CD4-positive, alpha-beta T cell treated with Interferon alpha-2 for 1 hour (primary cell): ENCODE data around the gene HS6ST1.
A peak's percentile ranks its signal among the peaks of the same experiment; 100 is the strongest.
"Not testable (repeated sequence)": the region's sequence is repeated elsewhere in the genome, so short reads cannot be mapped to it uniquely, and the experiment has no call there.

ENCODE experiments used
- DNase-seq, 2 donors: peaks; one replicate each; pipeline ENCODE4 v3.0.0-alpha.2; 2020 to 2022

HS6ST1 gene

GRCh38 chr2:128321784-128322714, 3.4 kb upstream of the HS6ST1 start:
- peak; percentile 79 to 89 for DNase-seq

DNA sequence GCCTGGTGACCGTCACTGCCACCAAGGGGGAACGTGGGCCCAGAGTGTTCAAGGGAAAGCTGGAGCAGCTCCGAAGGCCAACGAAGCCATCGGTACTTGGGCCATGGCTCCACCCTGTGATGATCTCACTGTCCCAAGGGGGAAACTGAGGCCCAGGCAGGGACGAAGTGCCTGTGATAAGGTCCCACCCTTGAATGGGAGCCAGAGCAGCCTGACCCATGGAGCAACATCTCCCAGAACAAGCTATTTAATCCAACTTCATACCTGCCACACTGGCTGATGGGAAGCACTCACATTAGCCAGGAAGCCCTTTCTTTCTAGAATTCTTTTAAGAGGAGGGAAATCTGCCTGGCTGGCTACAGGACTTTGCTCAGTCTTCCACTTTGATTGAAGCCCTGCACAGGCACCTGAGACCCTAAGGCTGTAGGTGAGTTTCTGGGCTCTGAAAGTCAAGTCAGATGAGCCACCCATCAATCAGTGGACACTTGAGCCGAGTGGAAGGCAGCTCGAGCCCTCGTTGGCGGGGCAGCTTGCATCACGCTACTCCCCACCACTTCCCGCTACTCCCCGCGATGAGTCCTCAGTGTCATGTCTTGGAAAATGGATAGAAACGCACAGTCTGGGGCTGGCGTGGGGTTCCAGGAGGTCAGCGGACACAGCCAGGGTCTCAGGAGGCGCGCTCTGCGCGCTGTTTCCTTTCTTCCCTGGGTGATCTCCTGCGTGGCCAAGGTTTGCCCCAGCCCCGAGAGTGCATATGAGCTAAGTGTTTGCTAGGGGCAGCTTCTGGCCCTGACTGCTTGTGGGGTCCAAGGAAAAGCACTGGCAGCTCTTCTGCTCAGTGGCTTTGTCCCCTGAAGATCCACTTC, 2.5 kb upstream of the HS6ST1 start:
- DNase-seq = no peak

DNA sequence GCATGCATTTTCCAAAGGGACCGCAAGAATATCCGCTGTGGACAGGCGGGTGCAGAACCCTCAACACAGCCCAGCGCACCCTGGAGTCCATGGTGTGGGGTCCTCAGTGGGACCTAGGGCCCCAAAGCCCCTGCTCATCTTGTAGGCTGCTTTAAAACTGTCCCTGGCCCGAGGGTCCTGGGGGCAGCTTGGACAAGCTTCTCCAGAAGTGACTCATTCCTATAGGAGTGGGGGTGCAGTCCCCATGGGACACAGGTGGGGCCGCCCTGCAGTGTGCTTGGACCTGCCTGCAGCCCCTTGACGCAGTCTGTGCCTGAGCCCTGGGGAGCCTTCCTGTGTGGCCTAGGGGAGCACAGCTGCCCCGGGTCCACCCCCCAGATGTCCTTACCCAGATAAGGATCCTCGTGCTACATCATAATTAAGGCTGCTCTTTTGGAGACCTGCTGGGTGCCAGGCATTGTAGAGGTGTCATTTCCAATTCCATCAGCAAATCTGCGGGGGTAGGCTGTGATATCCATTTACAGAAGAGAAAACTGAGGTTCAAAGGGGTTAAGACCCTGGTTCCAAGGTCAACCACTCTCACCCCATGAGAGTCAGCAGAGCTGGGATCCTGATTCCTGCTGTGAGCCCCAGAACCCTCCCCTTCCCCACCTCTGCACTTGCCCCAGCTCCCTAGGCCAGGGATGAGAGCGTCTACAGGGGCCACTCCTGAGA, 1.7 kb upstream of the HS6ST1 start:
- DNase-seq = no peak

DNA sequence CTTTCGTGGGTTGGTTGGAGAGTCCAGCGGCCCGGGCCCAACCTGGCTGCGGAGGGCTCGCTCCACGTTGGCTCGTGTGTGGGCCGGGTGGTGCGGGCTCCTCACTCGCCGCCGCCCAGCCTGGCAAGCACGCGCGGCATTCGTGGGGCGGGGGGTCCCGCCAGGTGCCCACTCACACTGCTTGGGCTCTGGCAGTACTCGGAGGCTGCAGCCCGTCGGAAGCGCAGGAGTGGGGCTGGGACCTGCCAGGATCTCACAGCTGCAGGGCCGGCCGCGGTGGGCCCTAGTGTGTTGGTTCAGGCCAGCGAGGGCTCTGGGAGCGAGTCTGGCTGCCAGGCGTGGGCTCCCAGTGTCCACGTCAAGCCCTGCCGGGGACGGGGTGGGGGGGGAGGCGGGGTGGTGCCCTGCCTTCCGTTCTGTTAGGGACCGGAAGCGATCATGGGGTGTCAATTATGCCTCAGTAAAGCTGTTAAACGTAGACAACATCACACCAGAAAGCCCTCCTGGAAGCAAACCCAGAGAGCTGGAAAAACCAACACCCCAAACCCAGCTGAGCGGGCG, 1.0 kb upstream of the HS6ST1 start:
- DNase-seq = no peak

DNA sequence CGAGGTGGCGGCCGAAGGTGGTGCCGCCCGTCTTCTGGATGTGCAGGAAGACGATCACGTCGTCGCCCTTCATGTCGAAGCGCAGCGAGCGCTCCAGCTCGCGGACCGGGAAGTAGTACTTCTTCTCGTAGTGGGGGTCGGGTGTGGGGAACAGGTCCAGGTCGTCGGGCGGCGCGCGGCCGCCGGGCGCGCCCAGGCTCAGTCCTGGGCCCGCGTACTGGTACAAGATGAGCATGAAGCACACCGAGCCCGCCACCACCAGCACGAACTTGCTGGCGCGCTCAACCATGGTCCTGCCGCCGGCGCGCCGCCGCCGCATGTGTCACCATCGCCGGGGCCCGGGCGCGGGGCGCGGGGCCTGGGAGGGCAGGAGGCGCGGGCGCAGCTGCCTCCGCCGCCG, 423 bp downstream of the HS6ST1 start:
- peak in 1 of 2 donors; percentile 25 for DNase-seq

DNA sequence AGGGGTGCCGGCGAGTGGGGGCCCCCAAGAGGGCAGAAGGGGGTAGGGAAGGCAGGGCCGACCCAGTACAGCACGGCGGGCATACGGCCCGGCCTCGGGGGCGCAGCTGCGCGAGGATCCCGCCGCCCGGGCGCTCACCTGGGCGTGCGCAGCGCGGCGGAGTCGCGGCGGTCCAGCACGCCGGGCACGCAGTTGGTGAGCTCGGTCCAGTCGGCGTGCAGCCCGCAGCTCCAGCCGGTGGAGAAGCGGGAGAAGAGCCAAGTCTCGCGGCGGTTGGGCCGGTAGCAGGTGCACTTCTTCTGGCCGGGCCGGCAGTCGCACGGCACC, 806 bp downstream of the HS6ST1 start:
- not testable (repeated sequence) for DNase-seq

GRCh38 chr2:128317181-128317898, 1.3 kb downstream of the HS6ST1 start:
- peak; percentile 19 to 65 for DNase-seq

DNA sequence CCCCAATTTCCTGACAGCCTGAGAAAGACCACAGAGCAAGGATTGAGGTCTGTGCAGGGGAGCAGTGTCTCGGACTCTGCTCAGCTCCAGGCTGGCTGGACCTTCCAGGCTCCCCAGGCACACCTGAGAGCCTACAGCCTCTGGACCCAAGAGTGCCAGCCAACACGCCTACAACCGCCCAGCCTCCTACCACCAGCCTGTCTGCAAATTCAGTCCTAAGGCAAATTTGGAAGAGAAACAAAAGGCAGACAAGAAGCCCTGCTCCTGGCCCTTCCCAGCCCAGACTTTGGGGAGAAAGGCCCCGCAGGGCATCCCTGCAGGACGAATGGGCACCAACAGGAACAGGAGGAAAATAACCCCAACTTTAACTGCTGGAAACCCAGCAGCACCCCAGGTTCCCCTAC, 1.9 kb downstream of the HS6ST1 start:
- no peak for DNase-seq

DNA sequence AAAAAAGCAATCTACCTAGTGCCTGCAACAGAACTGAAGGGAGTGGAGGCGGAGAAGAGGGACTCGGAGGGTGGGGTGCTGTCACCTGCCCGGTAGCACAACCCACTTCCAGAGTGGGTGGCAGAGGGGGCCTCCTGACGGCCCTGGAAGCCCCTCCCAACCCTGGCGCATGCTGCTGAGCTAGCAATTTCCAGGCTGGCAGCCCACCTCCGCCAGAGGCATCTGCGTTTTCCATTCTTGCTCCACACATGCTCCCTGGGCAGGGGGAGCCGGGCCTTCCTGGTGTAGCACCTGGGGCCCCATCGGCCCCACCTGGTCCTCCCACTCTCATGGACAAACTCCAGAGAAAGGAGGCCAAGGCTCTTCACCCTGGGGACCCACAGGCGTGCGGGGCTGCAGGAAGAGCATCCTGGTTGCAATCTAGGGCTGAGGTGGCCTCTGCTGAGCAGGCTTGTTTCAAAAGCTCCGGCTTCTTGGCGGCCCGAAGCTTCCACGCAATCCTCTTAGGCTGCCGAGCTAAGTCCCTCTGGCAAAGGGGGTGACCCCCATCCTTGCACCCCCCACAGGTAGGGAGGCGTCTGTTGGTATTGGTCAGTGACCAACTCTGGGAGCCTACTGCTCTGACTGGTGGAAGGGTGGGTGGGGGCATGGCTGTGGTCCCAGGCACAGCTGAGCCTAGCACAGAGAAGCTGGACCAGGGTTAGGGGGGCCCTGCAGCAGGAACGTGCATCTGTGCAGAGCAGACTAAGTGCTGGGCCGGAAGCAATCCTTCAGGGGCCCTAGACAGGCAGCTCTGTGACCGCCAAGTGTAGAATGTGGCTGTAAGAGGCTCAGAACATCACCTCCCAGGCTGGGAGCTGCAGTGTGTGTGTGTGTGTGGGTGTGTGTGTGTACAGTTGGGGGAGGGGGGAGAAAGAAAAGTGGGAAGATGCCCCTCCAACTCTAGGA, 2.6 kb downstream of the HS6ST1 start:
- DNase-seq = no peak

- no peak for DNase-seq
These were observed 3.4 kb downstream of the HS6ST1 start for GRCh38 chr2:128315122-128315828.

- DNase-seq = no peak
These were observed 4.1 kb downstream of the HS6ST1 start for GRCh38 chr2:128314348-128315121.

GRCh38 chr2:128313931-128314347, 4.7 kb downstream of the HS6ST1 start:
- no peak for DNase-seq

DNA sequence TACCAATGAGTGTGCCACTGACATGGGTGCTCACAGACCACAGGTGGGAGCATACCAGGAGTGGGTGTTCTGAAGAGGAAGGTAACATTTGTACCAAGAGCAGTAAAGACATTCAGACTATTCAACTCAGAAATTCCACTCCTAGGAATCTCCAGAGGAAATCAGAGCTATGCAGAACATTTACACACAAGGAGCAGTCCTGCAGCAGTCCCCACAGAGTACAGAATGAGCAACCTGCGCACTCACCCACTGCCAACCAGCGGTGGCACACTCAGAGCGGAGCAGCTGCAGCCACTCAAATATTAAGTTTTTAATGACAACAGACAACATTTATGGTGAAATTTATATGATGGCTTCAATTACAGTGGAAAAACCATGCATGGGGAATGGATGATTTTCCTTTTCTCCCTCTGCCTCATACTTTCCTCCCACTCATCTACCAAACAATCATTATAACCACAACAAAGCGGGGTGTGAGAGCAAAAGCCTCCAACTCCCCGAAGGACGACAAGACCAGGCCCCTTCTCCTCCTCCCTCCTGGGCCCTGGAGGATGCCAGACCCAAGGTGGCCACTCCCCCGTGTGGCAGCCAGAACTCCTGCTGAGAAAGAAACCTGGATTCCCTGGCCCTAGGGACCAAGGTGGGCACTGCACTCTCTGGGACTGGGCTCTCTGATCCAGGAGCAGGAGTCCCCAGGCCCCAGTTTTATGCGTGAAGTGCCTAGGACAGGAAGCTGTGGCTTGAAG, 5.4 kb downstream of the HS6ST1 start:
- no peak for DNase-seq

DNA sequence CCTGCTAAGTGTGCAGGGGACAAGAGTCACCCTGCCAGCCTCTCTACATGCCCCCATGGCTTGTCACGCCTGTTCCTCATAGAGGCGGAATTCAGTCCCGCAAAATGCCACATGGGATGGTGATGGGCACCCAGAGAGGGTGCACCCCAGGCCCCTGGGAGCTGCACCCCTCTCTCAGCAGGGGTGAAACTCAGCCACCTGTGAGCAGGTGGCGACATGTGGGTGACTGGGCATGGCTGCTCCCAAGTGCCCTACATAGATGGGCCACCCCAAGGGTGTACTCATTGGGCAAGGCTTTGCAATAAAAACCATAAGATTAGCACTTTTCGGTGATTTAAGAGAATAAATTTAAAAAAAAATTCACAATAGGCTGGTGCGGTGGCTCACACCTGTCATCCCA, 6.3 kb downstream of the HS6ST1 start:
- no peak for DNase-seq

DNA sequence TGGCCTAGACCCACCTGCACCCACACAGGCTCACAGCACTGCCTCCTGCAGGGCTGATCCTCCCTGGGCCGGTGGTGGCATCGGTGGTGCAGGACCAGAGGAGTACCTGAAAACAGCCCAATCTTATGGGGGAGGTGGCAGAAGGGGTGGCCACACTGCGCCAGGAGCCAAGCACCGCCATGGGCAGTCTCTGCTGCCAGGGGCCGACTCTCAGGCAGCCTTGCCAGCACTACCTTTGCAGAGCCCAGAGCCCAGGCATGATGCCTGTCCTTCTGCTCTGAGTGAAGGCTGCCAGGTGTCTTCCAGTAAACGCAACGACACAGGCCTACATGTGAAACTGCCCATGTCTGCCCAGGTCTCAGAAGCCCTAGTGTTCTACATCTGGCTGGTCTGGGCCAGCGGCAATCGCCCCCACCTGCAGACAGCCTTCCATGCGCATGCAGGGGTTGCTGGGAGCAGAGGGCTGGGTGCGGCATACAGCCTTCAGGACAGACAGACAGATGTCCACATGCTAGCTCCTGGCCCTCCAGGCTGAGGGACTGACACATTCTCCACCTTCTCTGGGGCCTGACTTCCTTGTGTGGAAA, 6.8 kb downstream of the HS6ST1 start:
- DNase-seq = no peak

DNA sequence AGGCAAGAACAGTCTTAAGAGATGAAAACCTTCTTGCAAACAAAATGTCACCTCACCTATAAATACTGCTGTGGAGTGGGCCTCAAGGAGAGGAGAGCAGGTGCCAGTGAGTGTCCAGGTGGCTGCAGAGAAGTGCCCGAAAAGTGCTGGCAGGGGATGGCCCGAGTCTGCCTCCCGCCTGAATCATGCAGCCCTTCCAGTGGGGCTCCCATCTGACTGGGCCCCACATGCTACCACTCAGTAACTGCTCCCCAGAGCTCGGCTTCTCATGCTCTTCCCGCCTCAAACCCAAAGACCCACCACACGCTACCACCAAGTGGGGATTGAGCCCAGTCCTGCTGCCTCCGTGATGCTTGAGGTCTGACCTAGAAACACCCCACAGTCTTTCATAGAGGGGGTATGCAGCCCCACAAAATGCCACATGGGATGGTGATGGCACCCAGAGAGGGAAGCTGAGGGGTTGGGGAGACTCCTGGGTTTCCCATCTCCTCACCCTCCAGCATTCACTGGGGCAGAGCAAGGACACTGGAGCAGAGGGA, 7.4 kb downstream of the HS6ST1 start:
- DNase-seq = no peak

- DNase-seq = no peak
These were observed 7.9 kb downstream of the HS6ST1 start for GRCh38 chr2:128310761-128311160.

GRCh38 chr2:128310094-128310716, 8.5 kb downstream of the HS6ST1 start:
- DNase-seq = no peak
